ENCODE measurements around the gene MS4A14.

GRCh38 chr11:60420015-60420414 lies 23.8 kb downstream of the MS4A14 start:
- no peak for TF ChIP-seq CTCF (IDR thresholded peaks at IDR 0.05)
- TF ChIP-seq POLR2A (IDR thresholded peaks at IDR 0.05), result no peak
